Measurements from ENCODE around the gene PAX2.

The PAX2 gene

DNA sequence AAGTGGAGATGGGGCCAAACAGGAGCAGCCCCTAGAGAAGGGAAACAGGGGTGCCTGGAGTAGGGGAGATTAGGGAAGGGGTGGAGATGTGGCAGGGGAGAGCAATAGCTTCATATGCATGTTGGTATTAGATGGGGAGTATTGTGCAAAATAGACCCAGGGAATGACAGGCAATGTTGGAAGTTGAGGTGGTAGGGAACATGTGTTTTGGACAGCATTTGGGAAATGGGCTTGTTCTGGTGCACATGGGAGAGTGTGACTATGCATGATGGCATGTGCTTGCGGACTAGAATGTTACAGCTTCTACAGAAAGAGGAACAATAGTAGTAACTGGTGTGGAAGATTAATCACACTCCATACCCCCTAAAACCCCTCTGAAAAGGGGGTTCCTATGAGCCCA lies 10.4 kb downstream of the PAX2 start:
- no peak for DNase-seq
- no peak for ATAC-seq

DNA sequence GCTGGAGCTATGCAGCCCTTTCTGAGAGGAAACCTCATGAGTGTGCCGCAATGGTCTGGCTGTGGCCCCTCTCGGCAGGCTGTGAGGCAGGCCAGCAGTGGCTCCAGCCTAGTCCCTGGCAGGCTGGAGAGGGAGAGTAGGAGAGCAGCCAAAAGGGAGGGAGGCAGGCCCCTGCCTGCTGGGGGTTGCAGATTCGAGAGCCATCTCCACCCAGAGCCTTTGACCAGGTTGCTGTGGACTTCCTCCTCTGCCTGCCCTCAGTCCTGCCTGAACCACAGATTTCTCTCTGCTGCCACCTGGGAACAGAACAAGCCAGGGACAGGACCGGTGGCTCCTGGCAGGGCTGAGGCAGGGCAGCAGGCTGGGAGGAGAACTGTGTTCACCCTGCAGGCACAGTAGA lies 13.9 kb downstream of the PAX2 start:
- DNase-seq, result no peak
- ATAC-seq, result no peak

DNA sequence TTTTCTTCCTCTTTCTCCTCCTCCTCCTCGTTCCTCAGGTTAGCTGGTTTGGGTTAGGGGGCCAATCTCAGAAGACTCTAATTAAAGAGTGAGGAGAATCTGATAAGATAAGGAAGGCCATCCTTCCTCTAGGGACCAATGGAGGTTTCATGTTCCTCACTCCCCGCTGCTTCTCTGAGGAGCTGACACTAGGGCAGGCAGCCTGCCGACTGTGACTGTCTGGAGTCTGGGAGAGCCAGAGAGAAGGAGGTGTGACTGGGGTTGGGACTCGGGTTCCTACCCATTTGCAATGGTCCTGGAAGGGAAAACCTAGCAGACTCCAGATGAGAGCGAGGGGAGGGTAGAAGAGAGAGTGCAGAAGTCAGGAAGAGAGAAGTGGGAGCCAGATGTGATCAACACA lies 15.3 kb downstream of the PAX2 start:
- DNase-seq, result no peak
- no peak for ATAC-seq

DNA sequence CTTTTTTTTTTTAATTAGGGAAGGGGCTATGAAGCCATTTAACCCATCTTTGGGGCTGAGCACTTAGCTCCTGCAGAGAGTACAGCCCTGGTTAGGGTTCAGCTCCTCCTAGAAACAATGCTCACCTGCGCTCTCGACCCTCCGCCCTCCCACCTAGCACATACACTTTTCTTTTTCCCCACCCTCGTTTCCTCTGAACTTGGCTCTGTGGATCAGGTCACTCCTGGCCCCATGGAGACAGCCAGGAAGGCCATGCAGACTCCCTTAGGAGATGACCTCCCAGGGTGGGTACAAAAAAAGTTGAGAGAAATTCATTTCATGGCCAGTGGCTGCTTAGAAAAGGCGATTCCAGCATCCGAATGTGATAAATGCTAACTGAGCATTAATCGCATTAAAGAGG lies 15.8 kb downstream of the PAX2 start:
- DNase-seq (no peak), ATAC-seq (no peak)

DNA sequence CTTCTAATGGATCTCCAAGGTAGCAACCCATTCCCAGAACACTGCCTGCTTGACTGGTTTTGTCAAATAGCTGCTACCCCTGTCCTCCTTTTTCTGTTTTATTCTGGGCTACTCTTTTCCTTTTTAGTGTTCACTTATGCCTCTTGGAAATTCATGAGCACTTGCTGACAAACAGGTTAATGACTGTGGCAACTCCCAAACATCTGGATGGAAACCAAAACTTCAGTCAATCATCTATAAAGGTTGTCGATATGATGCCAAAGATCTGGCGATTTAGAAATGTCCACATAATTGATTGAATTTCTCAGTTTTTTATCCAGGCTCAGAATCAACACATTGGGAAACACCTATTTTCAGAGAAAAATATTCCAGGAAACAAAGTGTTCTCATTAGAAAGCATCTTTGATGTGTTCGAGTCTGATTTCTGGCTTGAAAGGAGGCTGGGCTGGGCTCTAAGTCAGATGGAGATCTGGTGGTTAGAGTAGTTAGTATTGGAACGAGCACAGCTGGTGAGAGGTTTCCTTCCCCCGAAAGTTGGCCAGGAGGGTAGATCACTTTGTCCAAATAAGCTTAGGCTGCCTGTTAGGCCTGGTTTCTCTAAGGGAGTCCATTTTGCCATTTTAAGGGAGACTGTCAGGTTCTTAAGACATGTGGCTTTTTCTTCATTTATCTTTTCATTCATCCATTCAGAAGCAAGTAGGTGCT lies 17.8 kb downstream of the PAX2 start:
- DNase-seq (no peak), ATAC-seq (no peak)

DNA sequence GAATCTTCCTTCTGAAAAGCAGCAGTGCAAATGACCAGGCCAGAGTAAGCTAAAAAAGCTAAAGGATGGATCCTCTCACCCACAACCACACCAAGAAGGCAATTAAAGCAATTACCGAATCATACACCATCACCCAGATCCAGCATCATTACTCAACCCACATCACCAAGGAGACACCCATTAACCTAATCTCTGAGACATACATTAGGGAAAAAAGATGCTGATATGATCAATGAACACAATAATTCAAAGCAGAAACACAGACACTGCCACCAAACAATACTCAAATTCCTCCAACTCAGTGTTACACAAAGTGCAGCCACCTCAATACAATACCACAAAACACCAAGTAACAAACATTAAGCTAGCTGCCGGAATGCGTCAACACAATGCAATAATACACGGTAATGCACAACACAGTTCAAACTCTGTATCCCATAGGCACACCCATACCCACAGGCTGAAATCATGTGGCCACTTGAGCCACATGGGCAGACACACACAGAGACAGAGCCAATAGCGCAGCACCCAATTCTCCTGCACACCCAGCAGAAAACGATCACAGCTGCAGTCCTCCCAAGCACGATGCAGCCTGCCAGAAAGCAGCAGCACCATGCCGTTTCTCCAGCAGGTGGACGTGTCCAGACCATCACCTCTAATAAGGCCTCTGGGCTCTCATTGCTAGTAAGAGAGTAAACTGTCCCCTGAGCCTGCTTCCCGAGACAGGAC lies 21.5 kb downstream of the PAX2 start:
- no peak for DNase-seq
- ATAC-seq, result no peak

DNA sequence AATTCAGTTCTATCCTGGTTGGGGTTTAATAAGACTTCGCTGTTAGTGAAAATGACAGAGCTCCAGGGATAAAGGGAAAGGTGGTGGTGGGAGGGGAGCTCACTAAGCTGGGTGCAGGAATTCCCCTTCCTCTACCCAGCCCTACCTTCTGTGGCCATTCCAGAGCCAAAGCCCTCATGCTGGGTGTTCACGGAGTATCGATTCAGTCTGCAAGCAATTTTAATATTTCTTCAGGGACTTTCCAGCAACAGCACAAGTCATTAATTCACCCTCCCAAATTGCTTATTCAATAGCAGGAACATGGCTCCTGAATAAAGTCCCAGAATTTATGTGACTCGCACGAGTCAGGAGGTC lies 22.0 kb downstream of the PAX2 start:
- ATAC-seq (no peak), DNase-seq (no peak)

DNA sequence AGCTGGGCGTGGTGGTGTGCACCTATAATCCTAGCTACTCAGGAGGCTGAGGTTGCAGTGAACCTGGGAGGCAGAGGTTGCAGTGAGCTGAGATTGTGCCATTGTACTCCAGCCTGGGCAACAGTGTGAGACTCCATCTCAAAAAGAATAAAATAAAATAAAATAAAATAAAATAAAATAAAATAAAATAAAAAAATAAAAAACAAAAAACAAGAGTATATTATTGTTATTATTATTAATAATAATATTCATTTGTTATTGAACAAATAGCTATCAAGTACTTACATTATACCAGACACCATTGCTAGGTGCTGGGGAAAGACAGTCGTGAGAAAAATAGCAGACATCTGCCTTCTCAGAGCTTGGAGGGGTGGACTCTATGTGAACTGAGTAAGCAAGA lies 24.1 kb downstream of the PAX2 start:
- DNase-seq, result no peak
- no peak for ATAC-seq

DNA sequence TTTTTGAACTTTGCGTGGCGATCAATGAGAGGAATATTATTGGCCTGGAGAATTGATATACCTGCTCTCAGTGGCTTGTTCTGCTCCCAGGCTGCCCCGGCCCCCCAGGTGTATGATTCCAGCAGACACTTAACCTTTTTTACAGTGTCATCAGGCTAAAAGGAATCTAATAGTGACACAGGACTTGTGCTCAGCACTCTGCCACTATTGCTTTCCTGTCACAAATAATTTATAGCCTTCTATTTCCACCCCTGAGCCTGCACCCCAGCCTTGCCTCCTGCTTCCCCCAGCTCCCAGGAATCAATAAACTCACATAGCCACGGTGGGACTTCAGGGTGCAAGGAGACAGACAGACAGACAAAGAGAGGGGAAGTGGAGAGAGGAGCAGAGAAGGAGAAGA lies 28.3 kb downstream of the PAX2 start:
- ATAC-seq, result no peak

DNA sequence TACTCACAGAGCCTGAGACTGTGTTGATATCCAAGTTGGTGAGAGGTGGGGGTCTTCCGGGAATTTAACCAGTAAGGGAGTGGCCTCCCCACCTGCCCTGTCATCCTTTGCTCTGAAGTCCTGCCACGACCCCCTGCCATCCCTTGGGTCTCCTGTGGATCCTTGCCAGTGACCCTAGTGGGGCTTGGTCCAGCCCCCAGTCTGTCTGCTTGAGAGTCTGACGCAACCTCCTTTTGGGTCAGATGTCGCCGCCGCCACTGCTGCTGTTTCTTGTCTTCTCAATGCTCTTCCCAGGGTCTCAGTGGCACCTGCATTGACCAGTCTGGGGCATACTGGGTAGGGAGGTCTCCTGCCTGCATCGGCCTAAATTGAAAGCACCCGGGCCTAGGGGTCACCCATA lies 28.8 kb downstream of the PAX2 start:
- DNase-seq, result no peak
- ATAC-seq, result no peak

More for the DNA sequence above, 28.3 kb downstream of the PAX2 start:
- DNase-seq, result no peak

DNA sequence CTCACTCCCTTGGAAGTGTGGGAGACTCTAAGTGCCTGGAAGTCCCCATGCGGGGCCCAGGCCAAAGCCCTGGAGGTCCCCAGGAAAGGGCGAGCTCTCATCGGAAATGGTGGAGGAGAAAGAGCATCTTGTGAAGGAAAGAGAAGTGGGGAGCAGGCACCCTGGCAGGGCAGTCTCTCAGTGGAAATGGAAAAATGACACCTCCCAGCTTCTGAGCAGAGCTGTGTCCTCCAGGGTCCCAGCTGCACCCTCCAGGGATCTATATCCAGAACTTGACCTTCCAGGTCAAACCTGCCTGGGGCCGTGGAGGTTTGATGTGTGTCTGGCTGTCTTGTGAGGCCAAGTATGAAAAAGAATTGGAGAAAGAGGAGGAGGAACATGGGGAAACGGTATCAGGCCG lies 29.5 kb downstream of the PAX2 start:
- ATAC-seq (no peak), DNase-seq (no peak)

DNA sequence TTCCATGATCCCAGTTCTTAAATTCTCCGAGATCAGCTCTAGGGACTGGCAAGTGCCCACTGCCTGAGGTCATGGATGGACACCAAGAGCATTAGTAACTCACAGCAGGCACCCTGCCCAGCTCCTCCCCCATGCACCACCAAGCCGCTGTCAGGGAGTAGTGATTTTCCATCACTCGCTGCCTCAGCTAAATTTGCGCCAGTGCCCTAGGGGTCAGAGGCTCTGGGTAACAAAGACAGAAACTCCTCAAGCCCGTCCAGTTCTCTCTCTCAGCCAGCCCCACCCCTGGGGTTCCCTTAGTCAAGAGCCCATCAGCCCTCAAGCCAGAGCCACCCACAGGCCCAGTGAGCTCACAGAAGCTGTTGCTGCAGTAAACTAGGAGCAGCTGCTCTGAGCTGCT lies 30.0 kb downstream of the PAX2 start:
- no peak for DNase-seq
- ATAC-seq, result no peak

DNA sequence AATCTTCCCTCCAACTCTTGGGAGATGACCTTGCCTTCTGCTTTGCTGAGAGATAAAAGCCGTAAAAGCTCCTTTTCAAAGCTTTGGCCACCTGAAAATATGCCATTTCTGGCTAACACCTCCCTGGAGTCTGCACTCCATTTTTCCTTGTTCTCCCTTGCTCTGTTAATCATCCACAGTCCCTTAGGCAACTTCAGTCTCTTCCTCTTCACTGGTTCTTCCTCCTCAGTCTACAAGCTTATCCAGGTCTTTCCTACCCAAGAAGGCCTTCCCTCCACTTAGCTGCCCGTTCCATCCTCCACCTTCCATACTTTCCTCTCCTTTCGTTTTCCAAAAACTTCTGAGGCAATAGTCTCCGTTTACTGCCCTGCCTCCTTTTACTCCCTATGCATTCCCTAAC lies 30.5 kb downstream of the PAX2 start:
- no peak for DNase-seq
- no peak for ATAC-seq

DNA sequence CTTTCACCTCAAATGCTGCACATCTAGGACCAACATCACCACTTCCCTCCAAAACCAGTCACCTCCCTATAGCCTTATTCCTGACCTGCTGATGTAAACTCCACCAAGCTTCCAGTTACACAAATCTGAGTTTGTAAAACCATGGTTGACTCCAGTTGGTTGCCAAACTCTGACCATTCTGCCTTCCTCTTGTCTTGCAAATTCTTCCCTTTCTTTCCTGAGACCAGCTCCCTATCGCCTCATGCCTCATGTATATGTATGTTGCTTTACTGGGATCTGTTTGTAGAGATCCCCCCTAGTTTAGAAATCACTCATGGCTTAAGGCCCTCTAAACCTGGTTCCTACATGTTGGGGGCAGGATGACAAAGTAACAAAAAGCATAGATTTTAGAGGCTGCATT lies 31.3 kb downstream of the PAX2 start:
- DNase-seq, result no peak

DNA sequence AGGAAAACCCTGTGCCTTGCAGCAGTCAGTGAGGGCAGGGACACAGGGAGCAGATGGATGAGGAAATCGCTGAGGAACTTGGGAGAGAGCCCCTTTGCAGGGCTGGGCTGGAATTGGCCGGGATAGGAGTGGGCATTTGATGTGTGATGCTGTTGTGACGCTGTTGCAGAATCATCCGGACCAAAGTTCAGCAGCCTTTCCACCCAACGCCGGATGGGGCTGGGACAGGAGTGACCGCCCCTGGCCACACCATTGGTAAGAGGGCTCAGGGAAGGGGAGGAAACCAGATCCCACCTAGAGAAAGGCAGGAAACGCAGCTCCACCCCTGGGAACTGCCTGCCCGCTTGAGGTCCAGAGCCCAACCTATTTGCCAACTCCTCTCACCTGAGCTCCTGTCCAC lies 33.9 kb downstream of the PAX2 start:
- DNase-seq (no peak), ATAC-seq (no peak)

More for the DNA sequence above, 31.3 kb downstream of the PAX2 start:
- no peak for ATAC-seq

DNA sequence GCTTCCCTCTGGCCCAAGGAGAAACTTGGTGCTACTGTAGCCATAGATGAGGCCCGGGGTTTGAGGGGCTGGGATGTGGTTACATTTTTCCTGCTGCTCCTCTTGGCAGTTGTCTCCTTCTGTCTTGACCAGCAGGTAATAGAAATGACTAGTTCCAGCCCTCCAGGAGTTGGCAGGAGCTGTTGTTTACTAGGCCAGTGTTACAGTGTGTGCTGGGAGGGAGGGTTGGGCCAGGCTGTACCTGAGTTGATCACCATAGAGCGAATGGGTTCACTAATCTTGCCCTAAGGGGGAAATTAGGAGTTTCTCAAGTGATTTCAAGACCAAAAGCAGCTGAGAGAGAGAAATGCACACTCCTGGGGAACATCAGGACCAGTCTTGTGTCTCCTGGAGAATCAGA lies 34.9 kb downstream of the PAX2 start:
- DNase-seq, result no peak
- ATAC-seq, result no peak

DNA sequence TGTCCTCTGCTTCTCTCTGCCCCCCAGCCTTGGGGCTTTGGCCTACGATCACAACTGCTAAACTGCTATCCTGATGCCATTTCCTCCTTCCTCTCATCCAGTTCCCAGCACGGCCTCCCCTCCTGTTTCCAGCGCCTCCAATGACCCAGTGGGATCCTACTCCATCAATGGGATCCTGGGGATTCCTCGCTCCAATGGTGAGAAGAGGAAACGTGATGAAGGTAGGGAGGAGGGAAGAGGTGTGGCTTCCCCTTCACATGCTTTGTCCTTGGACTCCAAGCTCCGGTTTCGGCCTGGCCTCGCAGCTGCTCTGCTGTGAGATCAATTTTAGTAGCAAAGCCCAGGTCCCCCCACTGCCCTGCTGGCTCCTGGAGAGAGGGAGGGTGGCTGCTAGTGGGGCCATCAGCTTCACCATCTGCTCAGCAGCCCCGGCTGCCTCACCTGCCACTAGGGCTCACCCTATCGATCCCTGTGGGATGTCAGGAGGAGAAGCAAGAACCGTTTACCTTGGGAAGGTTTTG lies 35.8 kb downstream of the PAX2 start:
- no peak for ATAC-seq
- no peak for DNase-seq

DNA sequence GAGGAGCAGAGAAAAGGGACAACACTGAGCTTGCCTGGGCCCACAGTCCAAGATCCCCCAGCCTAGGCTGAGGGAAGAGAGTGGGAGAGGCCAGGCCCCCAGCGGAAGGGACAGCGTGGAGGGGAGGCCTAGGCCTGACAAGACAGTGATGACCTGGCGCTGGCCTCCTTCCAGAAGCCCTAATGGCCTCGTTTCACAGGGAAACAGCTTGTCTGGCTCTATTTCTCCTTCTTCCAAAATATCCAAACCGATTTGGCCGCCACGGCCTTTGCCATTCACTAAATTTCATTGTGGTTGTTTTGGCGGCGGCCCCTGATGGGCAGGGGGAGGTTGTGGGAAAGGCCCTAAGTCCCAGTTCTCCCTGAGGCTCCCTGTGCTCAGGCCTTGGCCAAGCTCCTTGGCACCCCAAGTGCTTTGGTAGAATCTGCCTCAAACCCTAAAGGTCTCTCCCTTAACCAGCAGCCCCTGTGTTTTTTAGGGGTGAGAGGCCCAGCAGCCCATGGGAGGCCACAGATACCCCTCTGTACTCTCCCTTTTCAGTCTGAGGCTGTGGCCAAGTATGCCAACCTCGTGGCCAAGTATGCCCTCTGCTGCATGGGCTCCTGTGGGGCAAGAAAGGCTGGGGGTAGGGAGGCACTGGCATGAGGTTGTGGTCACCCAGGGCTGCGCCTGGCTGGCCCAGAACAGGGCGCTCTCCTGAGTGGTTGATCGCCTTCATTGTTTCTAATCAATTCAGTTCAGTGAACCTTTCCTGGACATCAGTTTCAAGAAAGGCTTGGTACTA lies 37.3 kb downstream of the PAX2 start:
- DNase-seq (no peak), ATAC-seq (no peak)

DNA sequence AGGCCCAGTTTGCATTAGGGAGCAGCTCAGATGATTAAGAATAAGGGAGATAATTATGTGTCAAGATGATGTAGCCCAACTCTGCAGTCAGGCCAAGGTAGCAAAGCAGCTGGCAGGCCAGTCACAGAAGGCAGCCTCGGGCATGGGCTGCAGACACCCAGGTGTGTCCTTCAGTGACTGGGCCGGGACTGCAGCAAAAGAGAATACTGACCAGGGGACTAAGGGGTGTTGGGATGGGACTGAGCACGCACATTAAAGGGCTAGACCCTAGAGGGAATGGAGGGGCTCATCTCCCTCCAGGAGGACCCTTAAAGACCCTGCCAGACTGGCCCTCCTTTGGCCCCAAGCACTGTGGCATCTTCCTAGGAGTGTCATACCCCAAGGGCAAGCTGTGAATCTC lies 38.7 kb downstream of the PAX2 start:
- DNase-seq, result no peak
- no peak for ATAC-seq

DNA sequence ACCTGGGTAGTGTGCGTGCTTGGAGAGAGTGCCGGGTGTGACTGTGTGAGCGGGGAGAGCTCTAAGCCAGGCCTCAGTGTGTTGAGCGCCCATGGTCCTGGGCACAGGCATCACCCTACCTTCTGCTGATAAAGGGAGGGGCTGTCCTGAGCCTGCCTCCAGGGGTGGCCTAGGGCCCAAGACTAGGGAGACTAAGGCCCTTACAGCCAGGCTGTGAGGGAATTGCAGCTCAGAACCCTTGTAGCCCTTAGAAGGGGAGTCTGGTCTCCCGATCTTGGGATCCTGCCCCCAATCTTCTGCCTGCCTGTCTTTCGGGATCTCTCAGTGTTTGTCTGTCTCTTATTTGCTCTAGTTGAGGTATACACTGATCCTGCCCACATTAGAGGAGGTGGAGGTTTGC lies 41.2 kb downstream of the PAX2 start:
- ATAC-seq (no peak), DNase-seq (no peak)

DNA sequence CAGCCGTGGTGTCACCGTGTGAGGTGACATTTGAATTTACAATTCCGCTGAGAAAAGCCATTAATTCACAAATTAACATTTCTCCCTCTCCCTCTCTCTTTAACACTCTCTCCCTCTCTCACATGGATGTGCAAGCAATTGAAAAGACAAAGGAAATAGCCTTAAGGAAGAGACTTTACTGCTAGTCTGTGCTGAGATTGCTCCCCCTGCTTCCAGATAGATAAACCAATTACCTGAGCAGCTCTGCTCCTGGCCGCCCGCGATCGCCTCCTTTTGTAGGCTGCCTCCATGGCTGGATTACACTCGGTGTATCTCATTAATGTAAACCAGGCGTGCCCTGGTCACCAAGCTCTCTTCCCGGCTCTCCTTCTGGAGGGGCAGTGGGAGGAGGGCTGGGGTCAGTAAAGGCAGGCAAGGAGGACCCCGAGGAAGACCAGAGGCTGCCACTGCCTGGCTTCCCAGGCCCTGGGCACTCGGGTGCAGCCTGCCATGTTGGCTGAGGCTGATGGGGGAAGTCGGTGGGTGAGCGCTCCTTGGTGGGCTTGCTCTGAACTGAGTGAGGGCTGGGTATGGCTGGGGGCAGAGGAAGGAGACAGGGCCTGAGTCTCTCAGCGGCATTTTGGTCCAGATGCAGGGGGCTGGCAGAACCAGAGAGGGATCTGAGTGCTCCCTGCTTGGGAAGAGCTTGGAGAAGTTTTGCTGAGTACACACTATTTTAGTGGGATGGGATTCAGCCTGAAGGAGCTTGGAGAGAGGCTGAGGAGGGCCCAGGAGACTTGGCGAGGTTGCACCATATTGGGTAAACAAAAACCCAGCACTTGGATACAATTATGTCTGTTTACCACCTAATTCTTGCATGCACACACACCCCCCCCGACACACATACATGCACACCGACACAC lies 42.9 kb downstream of the PAX2 start:
- ATAC-seq (no peak), DNase-seq (no peak)

DNA sequence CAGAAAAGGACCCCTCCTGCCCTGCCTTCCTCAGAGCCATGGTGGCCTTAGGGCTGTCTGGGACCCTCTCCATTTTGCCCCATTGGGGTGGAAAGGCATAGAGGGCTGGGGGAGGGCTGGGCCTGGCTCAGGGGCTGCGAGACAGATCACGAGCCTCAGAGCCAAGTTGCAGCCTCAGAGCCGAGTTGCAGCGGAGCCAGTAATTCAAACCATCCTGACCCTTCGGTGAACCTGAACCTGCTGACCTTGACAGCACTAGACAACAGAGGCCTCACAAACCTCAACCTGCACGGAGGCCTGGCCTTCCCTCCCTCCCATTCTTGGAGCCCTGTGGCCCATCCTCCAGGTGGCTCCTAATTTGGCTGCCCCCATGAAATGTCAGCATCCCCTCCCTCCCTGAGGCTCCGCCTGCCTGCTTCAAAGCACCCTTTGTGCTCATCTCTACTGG lies 45.4 kb downstream of the PAX2 start:
- ATAC-seq, result peak; percentile 16
- no peak for DNase-seq
